Mesothelial cell of epicardium (in vitro differentiated cells): ENCODE measurements around the gene NAPB. TPM values are rescaled to one million over a fixed set of nuclear protein-coding genes. Genes with fewer than 3 reads are reported as not detected.

ENCODE experiments used
- DNase-seq, 2 experiments: peaks; one replicate each; pipeline ENCODE4 v3.0.0; 2021; ENCODE audit warnings: low spot score in 2 of 2; ENCODE audit not compliant: unreplicated experiment in 2 of 2
- H3K27ac Mint-ChIP-seq: 2 replicates; pipeline ENCODE4 v1.8.0; 2021; ENCODE audit warnings: mixed read lengths
- H3K27me3 Mint-ChIP-seq: 2 replicates; pipeline ENCODE4 v1.8.0; 2021; ENCODE audit warnings: low read depth, mixed read lengths
- H3K36me3 Mint-ChIP-seq: 2 replicates; pipeline ENCODE4 v1.8.0; 2021; ENCODE audit warnings: mixed read lengths
- H3K4me1 Mint-ChIP-seq: 2 replicates; pipeline ENCODE4 v1.8.0; 2021; ENCODE audit warnings: mixed read lengths
- H3K4me3 Mint-ChIP-seq: 2 replicates; pipeline ENCODE4 v1.8.0; 2021; ENCODE audit warnings: mild to moderate bottlenecking, moderate library complexity, mixed read lengths
- H3K9me3 Mint-ChIP-seq: 2 replicates; pipeline ENCODE4 v1.8.0; 2021; ENCODE audit warnings: mixed read lengths
- CTCF ChIP-seq: fragments of 200-600 bp; sonication (generic); IDR thresholded peaks from one replicate; pipeline ENCODE4 v1.5.0; 2021; ENCODE audit warnings: antibody characterized with exemption; ENCODE audit not compliant: unreplicated experiment
- total RNA-seq: library from RNA; stranded (reverse); gene quantifications from 3 replicates; pipeline ENCODE4 v1.2.1, GENCODE V29; 2021

Gene NAPB
- total RNA-seq, 1 donor from 2014 or later = 18.0 TPM

GRCh38 chr20:23391707-23392310, 29.5 kb downstream of the NAPB start:
- H3K9me3 Mint-ChIP-seq = peaks cover 12% of the 10 kb centered on the region
- DNase-seq = no peak
- no peaks in the 10 kb centered on the region for H3K27me3 Mint-ChIP-seq
- H3K4me3 Mint-ChIP-seq = no peak overlapping the region
- no peaks in the 10 kb centered on the region for H3K4me1 Mint-ChIP-seq
- TF ChIP-seq CTCF = no peak
- H3K36me3 Mint-ChIP-seq = peaks cover 39% of the 10 kb centered on the region
- no peak overlapping the region for H3K27ac Mint-ChIP-seq

GRCh38 chr20:23390091-23390774, 31.1 kb downstream of the NAPB start:
- TF ChIP-seq CTCF = no peak
- H3K4me1 Mint-ChIP-seq = no peaks in the 10 kb centered on the region
- peaks cover 13% of the 10 kb centered on the region for H3K9me3 Mint-ChIP-seq
- H3K4me3 Mint-ChIP-seq = no peak overlapping the region
- H3K27ac Mint-ChIP-seq = no peak overlapping the region
- H3K36me3 Mint-ChIP-seq = peaks cover 52% of the 10 kb centered on the region
- H3K27me3 Mint-ChIP-seq = no peaks in the 10 kb centered on the region
- DNase-seq = no peak

- Mint-ChIP-seq H3K27ac (no peak overlapping the region), H3K27me3 (no peaks in the 10 kb centered on the region), H3K9me3 (peaks cover 27% of the 10 kb centered on the region), H3K4me3 (no peak overlapping the region), H3K4me1 (no peaks in the 10 kb centered on the region), H3K36me3 (peaks cover 64% of the 10 kb centered on the region)
- TF ChIP-seq CTCF = no peak
- no peak for DNase-seq
Measured at GRCh38 chr20:23387118-23387443, 34.2 kb downstream of the NAPB start.

DNA sequence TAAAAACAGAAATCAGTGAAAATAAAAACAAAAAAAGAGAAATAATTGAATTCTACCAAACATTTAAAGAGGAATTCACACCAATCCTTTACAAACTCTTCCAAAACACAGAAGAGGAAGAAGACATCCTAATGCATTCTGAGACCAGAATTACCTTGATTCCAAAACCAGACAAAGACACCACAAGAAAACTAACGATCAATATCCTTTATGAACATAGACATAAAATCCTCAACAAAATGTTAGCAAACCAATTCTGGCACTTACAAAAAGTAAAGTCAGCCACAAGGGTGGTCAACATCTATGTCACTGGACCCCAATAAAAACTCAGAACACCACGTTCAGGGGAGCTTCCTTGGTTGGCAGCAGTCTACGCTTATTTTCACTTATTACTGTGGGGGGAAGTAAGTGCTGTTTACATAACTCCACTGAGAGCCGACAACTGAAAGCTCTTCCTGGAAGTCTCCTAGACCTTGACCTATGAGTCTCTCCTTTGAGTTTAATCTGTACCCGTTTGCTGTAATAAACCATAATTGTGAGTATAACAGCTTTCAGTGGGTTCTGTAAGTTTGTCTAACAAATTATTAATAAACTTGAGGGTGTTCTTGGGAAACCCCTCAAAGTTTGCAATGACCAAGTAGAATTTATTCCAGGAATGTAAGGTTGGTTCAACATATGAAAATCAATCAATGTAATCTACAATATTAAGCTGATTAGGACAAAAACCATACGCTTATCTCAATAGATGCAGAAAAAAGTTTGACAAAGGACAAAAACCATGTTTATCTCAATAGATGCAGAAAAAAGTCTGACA, 34.8 kb downstream of the NAPB start:
- Mint-ChIP-seq H3K9me3 (peaks cover 27% of the 10 kb centered on the region), H3K36me3 (peaks cover 66% of the 10 kb centered on the region), H3K4me1 (no peaks in the 10 kb centered on the region), H3K27ac (no peak overlapping the region), H3K4me3 (no peak overlapping the region), H3K27me3 (no peaks in the 10 kb centered on the region)
- TF ChIP-seq CTCF = no peak
- DNase-seq = no peak

- DNase-seq = no peak
- peaks cover 54% of the 10 kb centered on the region for H3K36me3 Mint-ChIP-seq
- no peaks in the 10 kb centered on the region for H3K27me3 Mint-ChIP-seq
- H3K27ac Mint-ChIP-seq = no peak overlapping the region
- H3K4me3 Mint-ChIP-seq = no peak overlapping the region
- H3K9me3 Mint-ChIP-seq = peaks cover 17% of the 10 kb centered on the region
- no peak for TF ChIP-seq CTCF
- H3K4me1 Mint-ChIP-seq = no peaks in the 10 kb centered on the region
Measured at GRCh38 chr20:23381876-23382275, 39.4 kb downstream of the NAPB start.
